ENCODE measurements around the gene PIEZO2.

Gene PIEZO2

GRCh38 chr18:11154368-11154989 is 5.1 kb upstream of the PIEZO2 start:
- no peak overlapping the region for H3K27ac ChIP-seq (ENCODE audit: low read depth, low read length, poor library complexity, severe bottlenecking)
- no peaks in the 10 kb centered on the region for H3K36me3 ChIP-seq (ENCODE audit: insufficient read depth, low read length)
- H3K9ac ChIP-seq (ENCODE audit: low read length): no peak overlapping the region
- H3K9me2 ChIP-seq (ENCODE audit: low read depth, low read length): no peaks in the 10 kb centered on the region
- no peaks in the 10 kb centered on the region for H4K20me1 ChIP-seq (ENCODE audit: insufficient read depth, low read length)
- H3F3A ChIP-seq (ENCODE audit: insufficient read depth, low read length): no peaks in the 10 kb centered on the region
- no peak overlapping the region for H2AFZ ChIP-seq (ENCODE audit: low read length)
- H3K9me3 ChIP-seq (ENCODE audit: low read length): no peaks in the 10 kb centered on the region
- H3K4me3 ChIP-seq (ENCODE audit: low read depth, low read length, poor library complexity, severe bottlenecking): no peak overlapping the region
- peaks cover 15% of the 10 kb centered on the region for H3K4me1 ChIP-seq (ENCODE audit: insufficient read depth, low read length, severe bottlenecking)
- H3K27me3 ChIP-seq (ENCODE audit: insufficient read depth, low read length): peaks cover 10% of the 10 kb centered on the region; the same call in 1 of the 2 replicates
- H3K79me2 ChIP-seq (ENCODE audit: insufficient read depth, low read length): no peaks in the 10 kb centered on the region
- H3K4me2 ChIP-seq (ENCODE audit: low read length): no peak overlapping the region
- TF ChIP-seq, protein P1, sequence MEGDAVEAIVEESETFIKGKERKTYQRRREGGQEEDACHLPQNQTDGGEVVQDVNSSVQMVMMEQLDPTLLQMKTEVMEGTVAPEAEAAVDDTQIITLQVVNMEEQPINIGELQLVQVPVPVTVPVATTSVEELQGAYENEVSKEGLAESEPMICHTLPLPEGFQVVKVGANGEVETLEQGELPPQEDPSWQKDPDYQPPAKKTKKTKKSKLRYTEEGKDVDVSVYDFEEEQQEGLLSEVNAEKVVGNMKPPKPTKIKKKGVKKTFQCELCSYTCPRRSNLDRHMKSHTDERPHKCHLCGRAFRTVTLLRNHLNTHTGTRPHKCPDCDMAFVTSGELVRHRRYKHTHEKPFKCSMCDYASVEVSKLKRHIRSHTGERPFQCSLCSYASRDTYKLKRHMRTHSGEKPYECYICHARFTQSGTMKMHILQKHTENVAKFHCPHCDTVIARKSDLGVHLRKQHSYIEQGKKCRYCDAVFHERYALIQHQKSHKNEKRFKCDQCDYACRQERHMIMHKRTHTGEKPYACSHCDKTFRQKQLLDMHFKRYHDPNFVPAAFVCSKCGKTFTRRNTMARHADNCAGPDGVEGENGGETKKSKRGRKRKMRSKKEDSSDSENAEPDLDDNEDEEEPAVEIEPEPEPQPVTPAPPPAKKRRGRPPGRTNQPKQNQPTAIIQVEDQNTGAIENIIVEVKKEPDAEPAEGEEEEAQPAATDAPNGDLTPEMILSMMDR (IDR thresholded peaks at IDR 0.05; ENCODE audit: low read length): peak; percentile 65; the same call in 1 of the 2 replicates
- TF ChIP-seq EZH2 (IDR thresholded peaks at IDR 0.05; ENCODE audit: borderline replicate concordance, low read length): no peak

DNA sequence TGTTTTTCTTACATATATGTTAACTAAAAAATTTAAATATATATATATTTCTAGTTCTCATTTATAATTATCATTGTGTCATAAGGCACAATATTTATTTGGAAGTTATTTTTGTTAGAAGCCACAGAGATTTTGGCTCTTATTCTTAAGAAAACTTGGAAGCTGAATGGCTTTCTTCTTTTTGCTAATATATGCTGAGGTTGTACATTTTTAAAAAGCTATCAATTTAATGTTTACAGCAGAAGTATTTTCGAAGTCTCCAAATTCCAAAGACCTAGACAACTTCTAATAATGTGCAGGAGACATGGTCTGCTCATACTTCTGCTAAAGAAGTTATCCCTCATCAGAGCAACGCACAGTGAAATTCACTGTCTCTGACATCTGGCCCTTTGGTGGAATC is 3.7 kb upstream of the PIEZO2 start:
- H3K9me3 ChIP-seq (ENCODE audit: low read length): no peaks in the 10 kb centered on the region
- no peaks in the 10 kb centered on the region for H3K36me3 ChIP-seq (ENCODE audit: insufficient read depth, low read length)
- no peaks in the 10 kb centered on the region for H3K79me2 ChIP-seq (ENCODE audit: insufficient read depth, low read length)
- H3K4me2 ChIP-seq (ENCODE audit: low read length): no peak overlapping the region
- no peaks in the 10 kb centered on the region for H3K9me2 ChIP-seq (ENCODE audit: low read depth, low read length)
- no peak overlapping the region for H3K27ac ChIP-seq (ENCODE audit: low read depth, low read length, poor library complexity, severe bottlenecking)
- peaks cover 15% of the 10 kb centered on the region for H3K4me1 ChIP-seq (ENCODE audit: insufficient read depth, low read length, severe bottlenecking)
- no peak overlapping the region for H2AFZ ChIP-seq (ENCODE audit: low read length)
- H3K27me3 ChIP-seq (ENCODE audit: insufficient read depth, low read length): peaks cover 7% of the 10 kb centered on the region; the same call in 1 of the 2 replicates
- H3K4me3 ChIP-seq (ENCODE audit: low read depth, low read length, poor library complexity, severe bottlenecking): no peak overlapping the region
- H3F3A ChIP-seq (ENCODE audit: insufficient read depth, low read length): no peaks in the 10 kb centered on the region
- TF ChIP-seq EZH2 (IDR thresholded peaks at IDR 0.05; ENCODE audit: borderline replicate concordance, low read length): no peak
- TF ChIP-seq, protein P1 (IDR thresholded peaks at IDR 0.05; ENCODE audit: low read length): no peak
- H4K20me1 ChIP-seq (ENCODE audit: insufficient read depth, low read length): no peaks in the 10 kb centered on the region
- no peak overlapping the region for H3K9ac ChIP-seq (ENCODE audit: low read length)

- no peaks in the 10 kb centered on the region for H4K20me1 ChIP-seq (ENCODE audit: insufficient read depth, low read length)
- no peak overlapping the region for H3K9ac ChIP-seq (ENCODE audit: low read length)
- H3K4me1 ChIP-seq (ENCODE audit: insufficient read depth, low read length, severe bottlenecking): peaks cover 15% of the 10 kb centered on the region
- H3K9me3 ChIP-seq (ENCODE audit: low read length): no peaks in the 10 kb centered on the region
- no peaks in the 10 kb centered on the region for H3F3A ChIP-seq (ENCODE audit: insufficient read depth, low read length)
- no peaks in the 10 kb centered on the region for H3K9me2 ChIP-seq (ENCODE audit: low read depth, low read length)
- H3K36me3 ChIP-seq (ENCODE audit: insufficient read depth, low read length): no peaks in the 10 kb centered on the region
- no peak overlapping the region for H2AFZ ChIP-seq (ENCODE audit: low read length)
- peaks cover 4% of the 10 kb centered on the region; the same call in 1 of the 2 replicates for H3K27me3 ChIP-seq (ENCODE audit: insufficient read depth, low read length)
- no peaks in the 10 kb centered on the region for H3K79me2 ChIP-seq (ENCODE audit: insufficient read depth, low read length)
- no peak overlapping the region for H3K4me3 ChIP-seq (ENCODE audit: low read depth, low read length, poor library complexity, severe bottlenecking)
- no peak overlapping the region for H3K4me2 ChIP-seq (ENCODE audit: low read length)
- H3K27ac ChIP-seq (ENCODE audit: low read depth, low read length, poor library complexity, severe bottlenecking): no peak overlapping the region
- TF ChIP-seq, protein P1 (IDR thresholded peaks at IDR 0.05; ENCODE audit: low read length): no peak
- TF ChIP-seq EZH2 (IDR thresholded peaks at IDR 0.05; ENCODE audit: borderline replicate concordance, low read length): no peak
Measured at GRCh38 chr18:11150271-11150615, 874 bp upstream of the PIEZO2 start.

All from OCI-LY1 (cell line).